Myocyte (in vitro differentiated cells): Measurements from ENCODE around the gene FTCD. TPM values are rescaled to one million over a fixed set of nuclear protein-coding genes. Genes with fewer than 3 reads are reported as not detected.
A peak's percentile ranks its signal among the peaks of the same experiment; 100 is the strongest.
"Not testable (repeated sequence)": the region's sequence is repeated elsewhere in the genome, so short reads cannot be mapped to it uniquely, and the experiment has no call there.

Source experiments
- DNase-seq: peaks from one replicate; pipeline ENCODE4 v3.0.0-alpha.2; 2012; ENCODE audit warnings: low read depth
- total RNA-seq: library from RNA; depleted of rRNA; stranded (reverse); fragments of >200 nt; gene quantifications from 2 replicates; pipeline ENCODE4 v1.2.3, GENCODE V29; 2014

The FTCD gene
- total RNA-seq, 1 donor from 2014 or later = 0.37 TPM

DNA sequence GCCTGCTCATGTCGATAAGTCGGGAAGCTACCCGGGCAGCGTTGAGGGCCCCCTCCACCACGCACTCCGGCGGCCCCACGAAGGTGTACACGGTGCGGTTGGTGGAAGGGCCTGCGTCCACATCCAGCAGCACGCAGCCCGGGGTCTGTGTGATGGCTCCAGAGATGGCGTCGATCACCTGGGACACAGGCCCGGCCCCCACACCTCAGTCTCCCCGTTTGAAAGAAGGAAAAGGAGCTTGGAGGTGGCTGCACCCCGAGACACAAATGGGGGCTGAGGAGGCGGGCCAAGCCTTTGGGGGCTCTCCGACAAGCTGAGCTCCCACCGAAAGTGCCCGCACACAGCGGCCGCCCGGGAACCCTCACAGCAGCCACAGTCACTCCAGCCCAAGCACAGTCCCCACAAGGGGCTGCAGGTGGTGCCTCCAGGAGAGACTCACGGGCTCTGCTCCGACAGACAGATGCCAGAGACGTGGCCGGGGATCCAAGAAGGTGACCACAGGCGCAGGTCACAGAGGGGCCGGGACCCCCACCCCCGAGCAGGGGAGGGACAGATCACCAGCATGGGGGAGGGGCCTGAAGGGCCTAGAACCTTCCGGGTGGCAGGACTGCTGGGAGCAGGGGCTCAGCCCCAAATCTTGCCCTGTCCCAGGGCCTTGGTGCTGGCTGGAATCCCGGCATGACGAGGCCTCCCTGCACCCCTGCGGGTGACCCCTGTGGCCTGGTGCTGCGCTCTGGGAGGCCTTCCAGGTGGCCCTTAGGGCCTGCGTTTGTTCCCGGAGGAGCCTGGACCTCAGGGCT is 1.0 kb downstream of the FTCD start:
- DNase-seq = no peak

DNA sequence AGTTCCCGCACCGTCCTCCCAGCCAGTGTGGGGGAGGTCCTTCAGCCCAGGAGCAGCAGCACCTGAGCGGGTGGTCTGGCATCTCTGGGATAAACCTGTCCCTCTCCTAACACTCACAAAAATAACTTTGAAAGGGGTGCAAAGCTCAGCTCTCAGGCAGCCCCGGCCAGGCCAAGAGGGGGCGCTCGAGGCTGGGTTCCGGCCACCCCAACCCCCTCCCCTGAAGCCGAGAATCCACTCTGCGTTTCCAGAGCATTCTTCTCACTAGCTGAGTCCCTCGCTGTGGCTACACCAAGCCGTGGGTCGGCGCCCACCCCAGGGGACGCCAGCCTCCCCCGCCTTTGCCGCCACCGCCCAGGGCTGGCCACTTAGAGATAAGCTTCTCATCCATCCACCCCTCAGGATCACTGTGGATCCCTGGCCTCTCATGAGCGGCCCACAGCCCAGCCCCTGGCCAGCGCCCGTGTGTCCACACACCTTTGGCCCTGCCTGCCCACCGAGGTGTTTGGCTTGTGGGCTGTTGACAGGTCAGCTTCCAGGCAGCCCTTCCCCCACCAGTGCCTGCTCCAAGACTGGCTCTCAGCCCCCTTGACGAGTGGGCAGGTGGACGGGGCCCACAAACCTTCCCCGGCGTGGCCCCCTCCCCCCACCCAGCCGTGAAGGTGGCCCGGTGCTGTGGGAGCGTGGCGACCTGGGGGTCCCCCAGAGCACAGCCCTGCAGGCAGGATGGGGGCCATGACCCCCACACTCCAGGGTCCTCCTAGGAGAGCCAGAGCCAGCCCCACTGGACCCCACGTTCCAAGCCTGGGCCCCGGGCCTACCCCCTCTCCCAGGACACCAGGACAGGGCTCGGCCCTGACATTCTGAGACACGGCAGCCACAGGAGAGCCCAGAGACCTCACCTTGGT is 1.9 kb downstream of the FTCD start:
- DNase-seq = peak; percentile 51

DNA sequence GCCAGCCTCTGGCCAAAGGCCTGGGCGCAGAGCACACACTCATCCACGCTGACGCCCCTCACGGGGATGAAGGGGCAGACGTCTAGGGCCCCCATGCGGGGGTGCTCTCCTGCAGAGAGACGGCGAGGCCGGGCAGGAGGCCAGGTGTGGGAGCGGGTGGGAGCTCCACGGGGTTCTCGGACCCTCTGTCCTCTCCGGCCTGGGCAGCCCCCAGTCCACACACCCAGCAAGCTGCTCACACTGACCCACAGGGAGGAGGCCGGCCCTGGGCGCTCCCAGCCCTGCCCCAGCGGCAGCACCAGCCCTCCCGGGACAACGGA is 2.5 kb downstream of the FTCD start:
- no peak for DNase-seq

DNA sequence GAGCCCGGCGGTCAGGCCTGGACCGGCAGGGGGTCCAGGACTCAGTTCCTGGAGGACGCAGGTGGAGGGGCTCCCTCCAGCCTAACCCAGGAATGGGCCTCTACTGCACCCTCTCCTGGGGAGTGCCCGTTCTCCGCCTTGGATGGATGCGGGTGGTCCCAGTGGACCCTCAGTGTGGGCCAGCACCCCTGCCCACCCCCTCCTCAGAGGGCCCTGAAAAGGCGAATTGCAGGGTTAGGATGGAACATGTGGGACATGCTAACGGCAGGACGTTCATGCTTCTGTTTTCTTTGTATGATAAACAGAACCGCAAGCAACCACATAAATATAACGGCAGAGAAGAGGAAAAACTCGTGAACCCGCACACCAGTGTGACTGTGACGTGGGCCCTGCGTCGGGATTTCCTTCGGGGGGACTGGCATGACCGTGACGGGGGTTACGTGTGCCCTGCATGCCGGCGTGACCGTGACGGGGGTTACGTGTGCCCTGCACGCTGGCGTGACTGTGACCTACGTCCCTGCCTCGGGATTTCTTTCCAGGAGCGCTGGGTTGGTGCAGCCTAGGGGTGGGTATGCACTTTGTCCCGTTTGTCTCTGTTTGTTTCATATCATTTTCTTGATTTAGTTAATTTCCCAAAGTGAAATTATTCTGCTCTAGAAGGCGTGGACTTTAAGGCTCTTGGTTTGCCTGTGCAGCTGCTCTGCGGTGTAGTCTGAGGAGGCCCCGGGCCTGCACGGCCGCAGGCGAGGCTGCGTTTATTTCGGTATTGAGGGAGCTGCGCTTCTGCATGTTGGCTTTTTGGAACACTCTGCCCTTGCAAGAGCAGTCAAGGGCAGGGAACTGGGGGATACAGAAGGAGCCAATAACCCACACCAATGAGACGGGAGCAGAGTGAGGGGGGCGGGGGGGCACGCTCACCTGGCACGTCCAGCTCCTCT is 3.1 kb downstream of the FTCD start:
- peak; percentile 46 for DNase-seq

DNA sequence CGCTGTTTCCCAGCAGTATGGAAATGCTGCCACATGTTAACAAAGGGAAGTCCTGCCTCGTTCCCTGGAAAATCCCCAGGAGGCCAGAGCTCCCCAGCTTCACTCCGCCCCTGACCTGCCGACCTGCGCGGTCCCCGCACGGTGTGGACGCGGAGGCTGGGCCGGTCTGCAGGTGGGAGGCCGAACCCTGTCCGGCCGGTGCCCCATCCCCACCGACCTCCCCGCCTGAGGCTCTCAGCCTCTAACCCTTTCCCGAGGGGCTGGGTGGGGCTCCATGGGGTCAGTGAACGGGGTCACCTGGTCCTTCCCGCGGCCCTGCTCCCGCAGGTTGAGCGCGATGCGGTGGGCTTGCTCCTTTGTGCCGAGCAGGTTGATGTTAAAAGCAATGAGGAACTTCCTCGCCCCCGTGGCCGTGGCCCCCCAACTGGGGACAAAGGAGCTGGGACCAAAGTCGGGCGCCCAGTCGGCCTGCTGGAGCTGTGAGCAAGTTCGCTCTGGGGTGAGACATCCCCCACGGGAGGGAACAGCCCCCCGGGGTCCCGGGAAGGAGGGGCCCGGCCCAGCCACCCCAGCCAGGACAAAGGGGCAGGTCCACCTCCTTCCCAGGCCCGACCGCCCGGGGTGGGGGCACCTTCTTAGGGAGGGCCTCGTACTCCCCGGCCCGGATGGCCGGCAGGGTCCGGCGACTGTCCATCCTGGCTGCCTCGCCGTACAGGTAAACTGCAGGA is 4.0 kb downstream of the FTCD start:
- no peak for DNase-seq

DNA sequence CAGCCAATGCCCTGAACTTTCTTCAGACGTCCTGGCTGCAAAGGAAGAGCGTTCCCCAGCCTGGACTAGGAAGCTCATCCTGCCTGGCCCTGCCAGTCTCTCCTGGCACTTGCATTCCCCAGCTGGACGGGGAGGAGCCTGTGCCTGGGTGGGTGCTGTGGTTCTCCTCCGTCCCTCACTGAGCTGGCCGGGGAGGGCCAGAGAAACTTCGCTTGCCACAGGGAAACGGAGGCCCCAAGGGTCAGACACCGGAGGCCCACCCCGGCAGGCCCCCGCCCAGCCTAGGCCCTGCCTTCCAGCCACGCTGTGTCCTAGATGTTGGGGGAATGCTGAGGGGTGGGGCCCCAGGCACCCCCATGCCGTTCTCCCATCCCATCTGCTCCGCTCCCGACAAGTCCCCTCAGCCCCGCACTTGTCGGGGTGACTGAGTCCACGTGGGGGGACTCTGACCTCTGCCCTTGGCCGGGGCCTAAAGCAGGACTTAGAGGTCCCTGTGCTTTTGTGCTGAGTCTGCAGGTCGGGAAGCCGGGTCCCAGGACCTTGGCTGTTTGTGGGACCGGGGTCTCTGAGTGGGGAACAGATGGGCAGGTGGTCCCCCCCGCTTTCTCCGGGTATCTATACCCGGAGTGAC is 4.8 kb downstream of the FTCD start:
- no peak for DNase-seq

DNA sequence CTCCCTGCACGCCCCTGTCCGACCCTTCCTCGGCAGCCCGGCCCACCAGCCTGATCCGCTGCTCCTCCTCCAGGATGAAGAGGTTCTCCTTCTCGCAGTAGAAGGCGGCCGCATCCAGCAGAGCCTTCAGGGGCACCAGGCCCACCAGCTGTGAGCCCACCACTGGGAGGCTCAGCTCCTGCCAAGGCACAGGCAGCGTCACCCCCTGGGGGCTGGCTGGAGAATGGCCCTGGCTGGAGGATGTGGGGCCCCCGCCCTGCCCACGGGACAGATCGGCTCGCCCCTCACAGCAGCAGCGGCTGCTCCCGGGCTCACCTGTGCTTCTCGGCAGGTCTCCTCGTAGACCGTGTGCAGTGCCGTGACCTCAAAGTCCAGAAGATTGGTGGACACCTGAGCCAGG is 5.3 kb downstream of the FTCD start:
- DNase-seq = no peak

DNA sequence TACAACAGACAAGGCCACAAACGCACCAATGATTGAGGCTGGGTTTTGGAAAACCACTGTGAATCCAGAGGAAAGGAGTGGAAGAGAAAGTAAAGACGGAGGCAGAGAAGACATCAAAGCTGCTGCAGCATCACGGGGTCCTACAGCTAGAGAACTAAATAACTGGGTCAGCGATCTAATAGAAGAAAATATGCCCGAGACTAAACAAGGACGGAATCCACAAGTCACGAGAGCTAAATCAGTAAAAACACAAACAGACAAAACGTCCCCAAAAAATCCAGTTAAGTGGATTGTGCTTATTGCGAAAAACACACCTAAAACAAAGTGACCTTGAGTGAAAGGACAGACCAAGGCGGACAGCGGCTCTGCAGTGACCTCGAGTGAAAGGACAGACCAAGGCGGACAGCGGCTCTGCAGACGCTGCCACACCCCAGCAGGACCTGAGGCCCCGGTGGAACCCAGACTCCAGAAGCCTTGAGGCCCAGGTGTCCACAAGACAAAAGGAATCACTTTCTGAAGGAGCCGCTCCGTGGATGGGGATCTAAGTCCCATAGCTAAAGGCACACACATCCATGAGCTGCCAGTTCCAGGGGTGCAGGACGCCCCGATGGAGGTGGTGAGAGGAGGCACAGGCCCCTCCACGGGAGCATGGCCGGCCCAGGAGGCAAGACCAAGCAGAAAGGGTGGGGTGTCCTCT is 6.0 kb downstream of the FTCD start:
- DNase-seq = no peak

DNA sequence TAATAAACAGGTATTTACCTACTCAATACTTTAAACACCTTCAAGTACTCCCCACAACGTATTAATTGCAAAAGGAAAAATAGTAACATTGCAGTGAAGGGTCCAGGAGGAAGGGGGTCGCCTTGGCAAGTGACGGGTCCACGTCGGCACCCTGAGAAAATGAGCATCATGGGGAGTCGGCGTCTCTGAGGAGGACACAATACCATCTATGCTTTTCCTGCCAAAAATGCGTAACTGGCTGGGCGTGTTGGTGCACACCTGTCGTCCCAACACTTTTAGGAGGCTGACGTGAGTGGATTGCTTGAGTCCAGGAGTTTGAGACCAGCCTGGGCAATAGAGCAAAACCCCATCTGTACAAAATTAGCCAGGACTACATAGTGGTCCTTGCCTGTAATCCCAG is 7.3 kb downstream of the FTCD start:
- no peak for DNase-seq

DNA sequence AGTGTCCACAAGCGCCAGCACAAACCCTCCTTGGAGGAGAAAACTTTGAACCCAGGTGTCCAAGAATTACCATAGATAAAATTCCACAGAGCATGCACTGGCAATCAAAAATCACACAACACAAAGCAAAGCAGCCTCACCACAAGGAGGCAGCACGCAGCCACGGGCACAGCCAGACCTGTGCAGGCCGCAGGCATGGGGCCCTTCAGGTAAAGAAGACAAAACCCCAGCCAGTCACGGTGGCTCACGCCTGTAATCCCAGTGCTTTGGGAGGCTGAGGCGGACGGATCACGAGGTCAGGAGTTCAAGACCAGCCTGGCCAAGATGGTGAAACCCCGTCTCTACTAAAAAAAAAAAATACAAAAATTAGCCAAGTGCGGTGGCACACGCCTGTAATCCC is 8.0 kb downstream of the FTCD start:
- not testable (repeated sequence) for DNase-seq

DNA sequence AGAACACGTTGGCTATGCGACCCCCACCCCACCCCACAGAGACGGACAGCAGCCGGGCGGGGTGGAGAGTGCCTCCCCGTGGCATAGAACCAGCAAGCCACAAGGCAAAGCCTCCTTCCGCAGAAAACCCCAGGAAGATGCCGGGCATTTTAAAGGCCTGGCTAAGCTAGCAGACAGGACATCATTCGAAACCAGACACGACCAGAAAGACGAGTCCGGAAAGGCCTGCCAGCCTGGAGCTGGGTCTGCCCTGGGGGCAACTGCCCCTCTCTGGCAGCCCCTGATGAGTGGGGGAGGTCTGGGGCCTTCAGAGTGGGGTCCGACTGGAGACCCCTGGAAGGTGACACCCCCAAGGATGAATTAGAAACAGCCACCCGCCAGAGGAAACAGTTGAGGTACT is 8.5 kb downstream of the FTCD start:
- no peak for DNase-seq

DNA sequence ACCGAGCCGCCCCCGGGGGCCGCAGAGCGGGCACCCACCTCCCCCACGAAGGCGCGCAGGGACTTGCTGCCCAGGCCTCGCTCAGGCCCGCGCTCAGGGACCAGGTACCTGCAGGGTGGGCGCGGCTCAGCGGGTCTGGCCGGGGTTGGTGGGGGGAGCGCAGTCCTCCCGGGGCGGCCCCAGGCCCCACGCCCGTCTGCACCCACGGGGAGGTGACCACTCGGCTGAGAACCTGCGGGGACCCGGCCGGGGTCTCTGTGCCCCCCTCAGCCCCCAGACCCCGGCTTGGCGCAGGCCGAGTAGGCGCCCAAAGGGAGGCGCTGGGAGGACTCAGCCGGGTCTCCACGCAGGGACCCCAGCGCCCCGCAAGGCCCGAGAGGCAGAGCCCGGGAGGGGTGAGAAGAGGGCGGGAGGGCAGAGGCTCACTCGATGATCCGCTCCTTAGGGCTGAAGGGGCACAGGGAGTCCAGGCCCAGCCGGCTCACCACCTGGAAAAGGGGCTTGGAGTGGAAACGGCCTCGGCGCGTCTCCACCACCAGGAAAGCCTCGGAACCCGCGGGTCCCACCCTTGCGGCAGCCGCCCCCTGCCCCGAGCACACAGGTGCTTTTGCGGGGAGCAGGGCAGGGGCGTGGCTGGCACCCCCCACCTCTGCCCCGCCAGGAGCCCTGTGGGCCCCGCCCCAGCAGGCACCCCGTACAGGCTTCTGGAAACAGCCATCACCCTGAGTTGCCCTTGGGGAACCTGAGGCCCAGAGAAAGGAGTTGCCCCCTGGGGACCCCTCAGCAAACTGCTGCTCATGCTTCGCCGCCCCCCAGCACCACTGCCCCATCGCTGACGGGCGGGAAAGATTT is 9.3 kb downstream of the FTCD start:
- no peak for DNase-seq

DNA sequence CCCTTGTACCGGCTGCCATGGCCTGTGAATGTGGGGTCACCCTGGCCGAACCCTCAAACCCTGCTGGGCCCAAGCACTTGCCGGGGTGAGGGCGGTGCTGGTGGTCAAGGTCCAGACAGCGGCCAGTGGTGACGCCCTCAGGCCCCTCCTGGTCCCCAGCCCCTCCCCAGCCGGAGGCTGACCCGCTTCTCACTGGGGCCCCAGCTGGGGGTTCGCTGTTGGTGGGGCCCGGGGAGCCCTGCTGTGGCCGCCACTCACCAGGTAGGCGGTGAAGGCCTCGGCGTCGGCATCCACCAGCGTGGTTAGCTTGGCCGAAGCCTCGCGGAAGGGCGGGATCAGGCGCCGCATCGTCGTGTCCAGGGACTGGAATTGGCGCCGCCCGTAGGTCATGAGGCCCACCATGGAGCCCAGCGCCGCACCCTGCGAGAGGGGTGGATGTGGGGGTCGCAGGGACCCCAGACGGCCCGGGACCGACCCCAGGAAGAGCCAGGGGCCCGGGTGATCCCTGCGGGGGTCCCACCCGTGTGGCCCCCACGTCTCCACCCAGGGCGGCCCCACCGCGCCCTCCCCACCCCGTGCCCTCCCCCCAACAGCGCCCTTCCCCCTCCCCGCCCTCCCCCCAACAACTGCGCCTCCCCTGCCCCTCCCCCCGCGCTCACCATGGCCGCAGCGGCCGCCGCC is 10.1 kb downstream of the FTCD start:
- DNase-seq = no peak

DNA sequence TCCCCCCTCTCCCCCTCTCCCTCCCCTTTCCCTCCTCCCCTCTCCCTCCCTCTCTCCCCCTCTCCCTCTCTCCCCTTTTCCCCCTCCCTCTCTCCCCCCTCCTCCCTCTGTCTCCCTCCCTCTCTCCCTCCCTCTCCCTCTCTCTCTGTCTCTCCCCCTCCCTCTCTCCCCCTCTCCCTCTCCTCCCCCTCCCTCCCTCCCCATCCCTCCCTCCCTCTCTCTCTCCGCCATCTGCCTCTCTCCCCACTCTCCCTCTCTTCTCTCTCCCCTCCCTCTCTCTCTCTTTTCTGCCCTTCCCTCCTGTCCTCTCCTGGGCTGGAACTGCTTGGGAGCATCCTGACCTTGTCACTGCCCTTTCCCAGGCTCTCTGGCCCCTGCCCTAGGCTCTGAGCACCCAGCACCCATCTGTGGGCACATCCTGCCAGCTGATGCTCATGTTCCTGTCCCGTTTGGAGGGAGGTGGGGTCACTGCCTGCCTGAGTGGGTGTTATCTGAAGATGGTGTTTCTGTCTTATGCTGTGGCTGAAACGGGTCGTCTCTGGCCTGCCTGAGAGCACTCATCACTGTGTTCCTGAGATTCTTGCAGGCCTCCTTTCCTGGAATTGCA is 10.8 kb downstream of the FTCD start:
- no peak for DNase-seq

DNA sequence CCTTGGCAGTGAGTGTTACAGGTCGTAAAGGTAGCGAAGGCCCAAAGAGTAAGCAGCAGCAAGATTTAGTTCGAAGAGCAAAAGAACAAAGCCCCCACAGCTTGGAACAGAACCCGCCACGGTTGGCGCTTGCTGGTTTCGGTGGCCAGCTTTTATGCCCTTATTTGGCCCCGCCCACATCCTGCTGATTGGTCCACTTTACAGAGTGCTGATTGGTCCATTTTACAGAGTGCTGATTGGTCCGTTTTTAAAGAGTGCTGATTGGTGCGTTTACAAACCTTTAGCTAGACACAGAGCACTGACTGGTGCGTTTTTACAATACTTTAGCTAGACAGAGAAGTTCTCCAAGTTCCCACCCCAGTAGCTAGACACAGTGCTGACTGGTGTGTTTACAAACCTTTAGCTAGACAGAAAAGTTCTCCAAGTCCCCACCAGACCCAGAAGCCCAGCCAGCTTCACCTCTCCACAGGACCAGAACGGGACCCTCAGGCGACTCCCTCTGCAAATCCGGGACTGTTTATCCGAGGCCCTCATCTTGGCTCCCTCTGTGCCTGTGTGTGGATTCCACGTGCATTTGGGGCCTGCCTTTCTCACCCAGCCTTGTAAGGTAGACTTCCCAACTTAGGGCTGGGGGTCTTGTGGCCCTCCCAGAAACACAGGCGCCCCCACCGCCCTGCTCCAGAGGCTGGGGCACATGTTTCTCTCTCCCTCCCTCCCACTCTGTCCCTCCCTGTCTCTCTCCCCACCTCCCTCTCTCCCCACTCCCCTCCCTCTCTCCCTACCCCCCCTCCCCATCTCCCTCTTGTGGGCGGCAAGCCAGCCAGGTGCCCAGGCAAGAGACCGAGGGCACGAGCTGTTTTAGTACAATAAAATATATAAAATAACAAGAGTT is 12.6 kb downstream of the FTCD start:
- no peak for DNase-seq

DNA sequence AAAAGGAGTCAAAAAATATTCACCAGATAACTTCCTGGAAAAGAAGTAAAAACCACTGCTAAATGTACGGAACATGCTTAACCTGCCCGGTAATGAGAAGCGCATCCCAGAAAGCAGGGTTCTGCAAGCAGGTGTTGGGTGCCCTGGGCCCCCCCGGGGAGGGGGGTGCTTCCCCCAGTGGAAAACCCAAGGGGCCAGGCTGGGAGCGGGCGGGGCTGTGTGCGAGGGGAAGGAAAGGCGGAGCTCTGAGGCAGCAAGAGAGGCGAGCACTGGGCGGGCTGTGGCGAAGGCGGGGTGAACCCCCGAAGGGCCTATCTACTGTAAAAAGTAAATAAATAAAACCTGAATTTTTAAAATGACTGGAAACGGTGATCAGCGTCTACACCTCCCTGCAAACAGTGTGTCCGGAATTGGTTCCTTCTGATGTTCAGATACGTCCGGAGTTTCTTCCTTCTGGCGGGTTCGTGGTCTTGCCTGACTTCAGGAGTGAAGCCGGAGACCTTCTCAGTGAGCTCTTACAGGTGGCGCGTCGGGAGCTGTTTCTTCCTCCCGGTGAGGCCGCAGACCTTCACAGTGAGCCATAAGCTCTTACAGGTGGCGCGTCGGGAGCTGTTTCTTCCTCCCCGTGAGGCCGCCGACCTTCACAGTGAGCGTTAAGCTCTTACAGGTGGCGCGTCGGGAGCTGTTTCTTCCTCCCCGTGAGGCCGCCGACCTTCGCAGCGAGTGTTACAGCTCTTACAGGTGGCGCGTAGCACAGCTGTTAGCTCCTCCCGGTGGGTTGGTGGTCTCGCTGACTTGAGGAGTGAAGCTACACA is 13.4 kb downstream of the FTCD start:
- no peak for DNase-seq
